Panc1 (cell line): ENCODE measurements around the gene SNRNP35. TPM values are rescaled to one million over a fixed set of nuclear protein-coding genes. Genes with fewer than 3 reads are reported as not detected.

Experiments
- ATAC-seq: fragments of 200-7000 bp; cut with Tn5 transposase; 2 replicates; pipeline ENCODE4 v1.9.1; 2020; ENCODE audit warnings: mild to moderate bottlenecking, moderate library complexity
- BruUV-seq: library from RNA; stranded (reverse); fragments of 400-500 nt; replicated peaks from 2 replicates; lab custom pipeline; 2021; lab: Mats Ljungman, UMichigan
- CTCF ChIA-PET: fragments of 300-600 bp; sonication (Branson Sonifier 250); formaldehyde crosslinking; loops from one replicate; lab custom pipeline; 2022; ENCODE audit warnings: antibody characterized with exemption; lab: Charles Lee
- POLR2A ChIA-PET: fragments of 300-600 bp; sonication (Branson Sonifier 250); formaldehyde crosslinking; loops from one replicate; lab custom pipeline; 2022; ENCODE audit warnings: antibody characterized with exemption; lab: Charles Lee
- DNase-seq: peaks from one replicate; pipeline ENCODE4 v3.0.0-alpha.2; 2010; ENCODE audit warnings: low read depth, low spot score
- H3K27ac ChIP-seq: 2 replicates; pipeline ENCODE4 v1.5.1; 2011; ENCODE audit warnings: mild to moderate bottlenecking, low read length, inconsistent platforms
- H3K27me3 ChIP-seq: fragments of 200-500 bp; sonication (Bioruptor generic); 2 replicates; pipeline ENCODE4 v1.6.0; 2014; ENCODE audit warnings: low read length, inconsistent platforms; ENCODE audit not compliant: control insufficient read depth, insufficient read depth
- H3K36me3 ChIP-seq: fragments of 200-500 bp; sonication (Bioruptor generic); 2 replicates; pipeline ENCODE4 v1.5.1; 2014; ENCODE audit warnings: inconsistent platforms, mild to moderate bottlenecking, low read length, moderate library complexity; ENCODE audit not compliant: control insufficient read depth, insufficient read depth
- H3K4me1 ChIP-seq: 2 replicates; pipeline ENCODE4 v1.5.1; 2011; ENCODE audit warnings: inconsistent platforms, mild to moderate bottlenecking, low read length, moderate library complexity; ENCODE audit not compliant: control insufficient read depth, insufficient read depth
- H3K4me3 ChIP-seq, 2 experiments: 2 replicates each; pipeline ENCODE4 v1.5.1; 2011 to 2012; ENCODE audit warnings: low read depth in 2 of 2, low read length in 2 of 2, mild to moderate bottlenecking in 2 of 2, inconsistent platforms in 1 of 2, moderate library complexity in 1 of 2
- H3K9me3 ChIP-seq: fragments of 200-500 bp; sonication (Bioruptor generic); 2 replicates; pipeline ENCODE4 v1.5.1; 2014; ENCODE audit warnings: low read depth, mild to moderate bottlenecking, inconsistent platforms, low read length, moderate library complexity; ENCODE audit not compliant: control insufficient read depth, insufficient read depth
- CTCF ChIP-seq: fragments of 450-650 bp; IDR thresholded peaks from 2 replicates; pipeline ENCODE4 v1.5.1; 2017; ENCODE audit warnings: mild to moderate bottlenecking
- POLR2AphosphoS5 ChIP-seq: IDR thresholded peaks from 2 replicates; pipeline ENCODE4 v1.6.1; 2012; ENCODE audit warnings: mild to moderate bottlenecking, low read depth, low read length, moderate library complexity
- REST ChIP-seq, 2 experiments: IDR thresholded peaks; 2 replicates each; pipeline ENCODE4 v1.6.1; 2011 to 2012; ENCODE audit warnings: low read depth in 2 of 2, control low read depth in 1 of 2, low read length in 1 of 2, mild to moderate bottlenecking in 1 of 2, moderate library complexity in 1 of 2; ENCODE audit not compliant: insufficient read depth in 1 of 2
- SIN3A ChIP-seq: IDR thresholded peaks from 2 replicates; pipeline ENCODE4 v1.6.1; 2012; ENCODE audit warnings: low read depth, mild to moderate bottlenecking, low read length, moderate library complexity, borderline replicate concordance; ENCODE audit not compliant: insufficient read depth
- TCF7L2 ChIP-seq: IDR thresholded peaks from 2 replicates; pipeline ENCODE4 v1.6.1; 2011; ENCODE audit warnings: mild to moderate bottlenecking, low read depth, low read length, inconsistent platforms
- in situ Hi-C: cut with HindIII; loops from 2 replicates; pipeline ENCODE4 v1.10.0; 2016; ENCODE audit warnings: low sequenced_read_pairs, low pct_unique_long_range_greater_than_20kb
- intact Hi-C: fragments of 100-400 bp; cut with micrococcal nuclease; formaldehyde crosslinking; loops from one replicate; pipeline ENCODE4 v1.10.0; 2022; ENCODE audit not compliant: unreplicated experiment
- total RNA-seq: library from RNA; stranded (reverse); gene quantifications from one replicate; pipeline ENCODE4 v1.2.1, GENCODE V29; 2021; ENCODE audit not compliant: unreplicated experiment

The SNRNP35 gene
- total RNA-seq, 1 experiment from 2014 or later, result 16.5 TPM

- Histone ChIP-seq H3K4me1 (no peaks in the 10 kb centered on the region), H3K9me3 (no peaks in the 10 kb centered on the region), H3K36me3 (no peaks in the 10 kb centered on the region), H3K4me3 (no peak overlapping the region), H3K27me3 (no peaks in the 10 kb centered on the region), H3K27ac (no peak overlapping the region)
- TF ChIP-seq POLR2AphosphoS5, result no peak
- TF ChIP-seq SIN3A, result no peak
- no peak for TF ChIP-seq REST (IDR thresholded peaks at IDR 0.05; ENCODE audit: insufficient read depth in 1 of 2, low read depth in 2 of 2, low read length in 1 of 2)
- no peak for TF ChIP-seq TCF7L2
- TF ChIP-seq CTCF, result no peak
- ATAC-seq (no peak), DNase-seq (no peak)
- CTCF ChIA-PET, result no interaction called here
- in situ Hi-C loops (no loop called here), intact Hi-C loops (no loop called here)
- BruUV-seq, result no TSS peak
- POLR2A ChIA-PET, result no interaction called here
Observed at GRCh38 chr12:123469978-123470377, 12.0 kb downstream of the SNRNP35 start.

- ChIA-PET CTCF (no interaction called here), POLR2A (no interaction called here)
- in situ Hi-C loops, result no loop called here
Observed at GRCh38 chr12:123471374-123472068, 13.6 kb downstream of the SNRNP35 start.

More at GRCh38 chr12:123471374-123472068, 13.6 kb downstream of the SNRNP35 start:
- no peaks in the 10 kb centered on the region for H3K27me3 ChIP-seq
- no peak overlapping the region for H3K4me3 ChIP-seq
- TF ChIP-seq CTCF (no peak), TCF7L2 (no peak), REST (IDR thresholded peaks at IDR 0.05; ENCODE audit: insufficient read depth in 1 of 2, low read depth in 2 of 2, low read length in 1 of 2) (no peak), SIN3A (no peak), POLR2AphosphoS5 (no peak)
- H3K27ac ChIP-seq, result no peak overlapping the region
- no peaks in the 10 kb centered on the region for H3K4me1 ChIP-seq
- no TSS peak for BruUV-seq
- DNase-seq, result no peak
- ATAC-seq, result no peak; the same call in 1 of the 2 replicates
- no peaks in the 10 kb centered on the region for H3K36me3 ChIP-seq
- H3K9me3 ChIP-seq, result no peaks in the 10 kb centered on the region
- intact Hi-C loops, result no loop called here
